Small intestine (tissue), 7 donors: Measurements from ENCODE around the gene MAPK11. TPM values are rescaled to one million over a fixed set of nuclear protein-coding genes. Genes with fewer than 3 reads are reported as not detected.

Experiments used
- DNase-seq, 2 donors: peaks; one replicate each; pipeline versions ENCODE4 v3.0.0 to v3.0.0-alpha.2; 2013
- FAIRE-seq: peaks from 2 replicates; lab custom pipeline; 2012; peaks lifted over from hg19 to GRCh38; lab: Jason Lieb, UNC
- H3K27ac ChIP-seq, 3 donors: one replicate each; pipeline ENCODE4 v1.5.1; 2013; ENCODE audit warnings: low read length in 2 of 3, mild to moderate bottlenecking in 2 of 3, control low read depth in 1 of 3, inconsistent platforms in 1 of 3, low read depth in 1 of 3, moderate library complexity in 1 of 3
- H3K27me3 ChIP-seq, 3 donors: one replicate each; pipeline ENCODE4 v1.6.1; 2013; ENCODE audit warnings: low read length in 3 of 3, inconsistent platforms in 1 of 3; ENCODE audit not compliant: control insufficient read depth in 3 of 3, insufficient read depth in 3 of 3
- H3K36me3 ChIP-seq, 3 donors: one replicate each; pipeline ENCODE4 v1.6.1; 2013; ENCODE audit warnings: low read length in 3 of 3, inconsistent platforms in 1 of 3, low read depth in 1 of 3, mild to moderate bottlenecking in 1 of 3, moderate library complexity in 1 of 3; ENCODE audit not compliant: control insufficient read depth in 3 of 3, insufficient read depth in 2 of 3
- H3K4me1 ChIP-seq, 3 donors: one replicate each; pipeline ENCODE4 v1.6.1; 2013; ENCODE audit warnings: low read length in 2 of 3, inconsistent platforms in 1 of 3, low read depth in 1 of 3, mild to moderate bottlenecking in 1 of 3, moderate library complexity in 1 of 3; ENCODE audit not compliant: control insufficient read depth in 3 of 3, insufficient read depth in 2 of 3
- H3K4me3 ChIP-seq, 3 donors: one replicate each; pipeline ENCODE4 v1.5.1; 2013; ENCODE audit warnings: low read length in 3 of 3, control low read depth in 1 of 3, inconsistent platforms in 1 of 3, low read depth in 1 of 3, mild to moderate bottlenecking in 1 of 3, moderate library complexity in 1 of 3
- H3K9me3 ChIP-seq, 2 donors: one replicate each; pipeline ENCODE4 v1.6.1; 2013; ENCODE audit warnings: low read depth in 1 of 2, low read length in 1 of 2; ENCODE audit not compliant: control insufficient read depth in 2 of 2, insufficient read depth in 1 of 2
- WGBS, 3 donors: extraction: QIAGEN DNeasy Blood & Tissue Kit; methylation state at CpG; one replicate each; pipeline ENCODE4 v1.1.7; 2013; 5-methylcytosine and 5-hydroxymethylcytosine counted together
- polyA plus RNA-seq, 4 donors: library from polyadenylated mRNA; stranded (reverse) in 3 of 4; unstranded in 1 of 4; fragments of 200-250 nt in 3 of 4; fragments of 120-200 nt in 1 of 4; gene quantifications; one replicate each; pipeline versions ENCODE4 v1.2.1 to v1.2.3, GENCODE V29; 2013
- donor health status: healthy with polysubstance abuse.
- donor health status: control.
- donor health status: control.
- donor health status: Bipolar disorder and iron deficiency.
- donor health status: healthy.

The MAPK11 gene
- polyA plus RNA-seq, 4 donors: 2.2 to 7.9 (median 2.4) TPM; not detected in 1

DNA sequence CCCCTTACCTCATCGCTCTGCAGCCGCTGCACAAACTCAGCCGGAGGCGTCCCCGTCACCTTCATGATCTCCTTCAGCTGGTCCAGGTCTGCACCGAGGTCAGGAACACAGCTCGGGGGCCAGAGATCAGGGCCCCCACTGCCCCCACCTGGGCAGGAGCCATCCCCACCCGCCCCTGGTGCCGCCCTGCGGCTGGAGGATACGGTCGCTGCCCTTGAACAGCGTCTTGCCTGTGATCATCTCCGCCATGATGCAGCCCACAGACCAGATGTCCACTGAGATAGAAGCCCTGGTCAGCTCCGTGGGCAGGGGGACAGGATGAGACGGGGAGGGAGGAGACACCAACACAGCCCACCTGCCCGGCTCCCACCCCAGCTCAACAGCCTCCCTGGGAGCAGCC is 14.6 kb downstream of the MAPK11 start:
- DNase-seq (no peak), FAIRE-seq (no peak)
- Histone ChIP-seq H3K27me3 (peaks cover 0 to 7% (median 2%) of the 10 kb centered on the region in 3 donors), H3K9me3 (no peaks in the 10 kb centered on the region), H3K4me3 (no peak overlapping the region), H3K4me1 (peaks cover 0 to 3% (median 0%) of the 10 kb centered on the region in 3 donors), H3K27ac (no peak overlapping the region), H3K36me3 (peaks cover 0 to 5% (median 0%) of the 10 kb centered on the region in 3 donors)
- WGBS, 3 donors: 83 to 91% (median 88%) methylated on average over 14 to 17 of the region's 17 CpGs

DNA sequence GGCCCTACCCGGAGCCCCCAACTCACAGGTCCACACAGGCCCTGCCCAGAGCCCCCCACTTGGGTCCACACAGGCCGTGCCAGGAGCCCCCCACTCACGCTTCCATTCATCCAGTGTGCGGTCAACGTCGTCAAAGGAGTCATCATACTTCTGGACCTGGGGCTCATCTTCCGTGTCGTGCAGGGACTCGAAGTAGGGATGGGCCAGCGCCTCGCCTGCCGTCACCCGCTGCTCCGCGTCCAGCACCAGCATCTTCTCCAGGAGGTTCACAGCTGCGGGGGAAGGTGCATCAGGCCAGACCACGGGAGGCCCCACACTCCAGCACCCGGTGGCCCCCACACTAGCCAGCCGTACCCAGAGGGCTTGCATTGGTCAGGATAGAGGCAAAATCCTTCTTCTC is 15.1 kb downstream of the MAPK11 start:
- H3K4me3 ChIP-seq: no peak overlapping the region
- DNase-seq (no peak), FAIRE-seq (no peak)
- peaks cover 0 to 6% (median 0%) of the 10 kb centered on the region in 3 donors for H3K36me3 ChIP-seq
- no peak overlapping the region for H3K27ac ChIP-seq
- H3K27me3 ChIP-seq: peaks cover 0 to 2% (median 0%) of the 10 kb centered on the region in 3 donors
- H3K4me1 ChIP-seq: peaks cover 4 to 8% (median 4%) of the 10 kb centered on the region in 3 donors
- 80 to 87% (median 86%) methylated on average over 19 of the region's 19 CpGs for WGBS, 3 donors
- no peaks in the 10 kb centered on the region for H3K9me3 ChIP-seq

DNA sequence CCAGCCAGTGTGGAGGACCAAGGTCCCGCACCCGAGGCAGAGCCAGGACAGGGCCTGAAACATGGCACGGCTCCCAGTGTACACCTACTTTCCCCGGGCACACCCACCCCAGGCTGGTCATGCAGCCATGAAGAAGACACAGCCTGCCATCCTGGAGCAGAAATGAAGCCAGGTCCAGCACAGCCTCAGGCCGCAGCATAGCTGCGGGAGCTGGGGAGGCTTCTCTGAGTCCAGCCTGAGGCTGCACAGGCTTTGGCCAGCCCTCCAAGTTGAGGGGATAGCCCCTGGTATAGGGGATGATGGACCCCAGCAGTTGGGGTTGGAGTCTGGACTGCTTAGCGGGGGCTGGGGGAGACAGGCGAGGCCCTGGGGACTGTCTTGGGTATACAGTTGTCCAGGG is 16.2 kb downstream of the MAPK11 start:
- H3K9me3 ChIP-seq: no peaks in the 10 kb centered on the region
- WGBS, 3 donors: 38 to 75% (median 57%) methylated on average over 8 of the region's 8 CpGs
- no peak for DNase-seq
- peaks cover 5 to 17% (median 7%) of the 10 kb centered on the region in 3 donors for H3K4me1 ChIP-seq
- peaks cover 0 to 15% (median 0%) of the 10 kb centered on the region in 3 donors for H3K36me3 ChIP-seq
- H3K27ac ChIP-seq: no peak overlapping the region
- no peak overlapping the region for H3K4me3 ChIP-seq
- no peak for FAIRE-seq
- no peaks in the 10 kb centered on the region for H3K27me3 ChIP-seq

DNA sequence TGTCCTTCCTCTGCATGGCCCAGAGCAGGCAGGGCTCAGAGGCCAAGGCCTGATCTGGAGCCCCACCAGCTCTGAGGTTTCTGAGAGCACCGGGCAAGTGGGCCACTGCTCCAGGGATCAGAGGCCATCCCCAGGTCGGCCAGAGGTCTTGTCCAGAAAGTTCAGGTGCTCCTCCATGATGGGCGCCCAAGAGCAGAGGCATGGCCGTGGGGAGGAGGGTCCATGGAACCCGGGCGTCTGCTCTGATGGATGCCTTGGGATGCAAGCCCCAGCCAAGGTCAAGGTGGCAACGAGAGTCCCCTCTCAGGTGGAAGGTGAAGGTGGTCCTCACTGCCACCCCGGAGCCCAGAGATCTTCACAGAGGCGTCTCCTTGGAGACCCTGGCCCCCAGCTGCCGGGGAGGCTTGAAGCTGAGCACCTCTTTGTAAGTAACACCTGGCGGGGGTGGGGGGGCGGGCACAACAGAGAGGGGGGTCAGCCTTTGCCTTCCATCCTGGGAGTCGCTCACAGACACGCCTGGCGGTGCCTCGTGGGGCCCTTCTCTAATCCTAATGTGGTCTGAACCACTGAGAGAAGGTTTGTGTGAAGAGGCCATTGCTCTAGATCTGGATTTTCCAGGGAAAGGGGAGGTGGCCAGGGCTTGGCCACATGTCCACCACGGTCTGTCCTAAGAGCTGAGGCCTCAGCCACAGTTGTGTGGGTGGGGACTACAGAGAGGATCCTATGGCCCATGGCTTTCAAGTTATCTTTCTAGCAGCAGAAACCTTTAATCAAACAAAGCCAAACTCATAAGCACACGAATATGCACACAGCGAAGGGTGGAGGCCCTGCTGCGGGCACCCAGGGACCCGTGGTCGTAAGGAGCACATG is 16.9 kb downstream of the MAPK11 start:
- Histone ChIP-seq H3K4me3 (no peak overlapping the region), H3K9me3 (no peaks in the 10 kb centered on the region), H3K36me3 (peaks cover 0 to 22% (median 0%) of the 10 kb centered on the region in 3 donors), H3K4me1 (peaks cover 5 to 17% (median 7%) of the 10 kb centered on the region in 3 donors), H3K27ac (no peak overlapping the region), H3K27me3 (no peaks in the 10 kb centered on the region)
- 70 to 80% (median 72%) methylated on average over 22 of the region's 22 CpGs for WGBS, 3 donors
- DNase-seq (no peak), FAIRE-seq (no peak)

DNA sequence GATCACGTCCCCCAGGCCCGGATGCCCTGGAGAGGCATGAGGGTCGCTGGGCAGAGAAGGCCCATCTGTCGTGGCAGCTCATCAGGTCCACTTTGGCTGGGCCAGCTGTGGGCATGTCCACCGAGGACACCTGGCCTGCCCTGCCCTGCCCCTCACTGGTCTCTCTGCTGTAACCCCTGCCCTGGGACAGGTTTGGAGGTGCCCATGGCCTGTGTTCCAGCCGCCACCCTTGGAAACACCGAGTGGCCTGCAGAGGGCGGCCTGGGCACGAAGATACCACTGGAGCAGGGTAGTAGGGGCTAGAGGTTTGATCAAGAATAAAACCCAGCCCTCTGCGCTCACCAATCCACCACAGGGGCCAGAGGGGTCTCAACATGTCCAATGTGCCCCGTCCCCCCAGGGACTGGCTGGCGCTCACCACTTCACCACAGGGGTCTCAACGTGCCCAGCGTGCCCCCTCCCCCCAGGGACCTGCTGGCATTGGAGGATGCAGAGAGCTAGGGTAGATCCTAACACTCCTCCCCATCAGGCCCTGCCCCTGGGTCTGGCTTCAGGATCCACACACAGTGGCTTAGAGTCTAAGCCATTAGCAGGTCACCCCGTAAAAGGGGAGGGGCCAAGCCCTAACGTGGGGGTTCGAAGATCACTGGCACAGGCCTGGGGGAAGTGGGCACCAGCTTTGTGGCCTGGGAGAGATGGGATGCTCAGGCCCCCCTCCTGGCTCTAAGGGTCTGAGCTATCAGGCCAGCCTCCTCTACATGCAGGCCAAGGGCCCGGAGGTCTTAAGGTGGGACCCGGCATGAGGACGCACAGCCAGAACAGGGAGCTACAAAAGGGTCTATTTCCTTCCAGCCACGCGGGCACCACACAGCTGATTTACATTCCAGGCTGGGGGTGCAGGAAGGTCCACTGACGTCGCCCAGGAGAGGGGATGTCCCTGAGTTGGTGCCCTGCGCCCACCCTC is 17.8 kb downstream of the MAPK11 start:
- H3K27ac ChIP-seq: no peak overlapping the region
- peaks cover 0 to 31% (median 0%) of the 10 kb centered on the region in 3 donors for H3K36me3 ChIP-seq
- peaks cover 5 to 19% (median 9%) of the 10 kb centered on the region in 3 donors for H3K4me1 ChIP-seq
- 41 to 49% (median 44%) methylated on average over 25 of the region's 25 CpGs for WGBS, 3 donors
- FAIRE-seq: no peak
- no peaks in the 10 kb centered on the region for H3K27me3 ChIP-seq
- peak; percentile 72 to 78 for DNase-seq
- H3K9me3 ChIP-seq: no peaks in the 10 kb centered on the region
- no peak overlapping the region for H3K4me3 ChIP-seq

DNA sequence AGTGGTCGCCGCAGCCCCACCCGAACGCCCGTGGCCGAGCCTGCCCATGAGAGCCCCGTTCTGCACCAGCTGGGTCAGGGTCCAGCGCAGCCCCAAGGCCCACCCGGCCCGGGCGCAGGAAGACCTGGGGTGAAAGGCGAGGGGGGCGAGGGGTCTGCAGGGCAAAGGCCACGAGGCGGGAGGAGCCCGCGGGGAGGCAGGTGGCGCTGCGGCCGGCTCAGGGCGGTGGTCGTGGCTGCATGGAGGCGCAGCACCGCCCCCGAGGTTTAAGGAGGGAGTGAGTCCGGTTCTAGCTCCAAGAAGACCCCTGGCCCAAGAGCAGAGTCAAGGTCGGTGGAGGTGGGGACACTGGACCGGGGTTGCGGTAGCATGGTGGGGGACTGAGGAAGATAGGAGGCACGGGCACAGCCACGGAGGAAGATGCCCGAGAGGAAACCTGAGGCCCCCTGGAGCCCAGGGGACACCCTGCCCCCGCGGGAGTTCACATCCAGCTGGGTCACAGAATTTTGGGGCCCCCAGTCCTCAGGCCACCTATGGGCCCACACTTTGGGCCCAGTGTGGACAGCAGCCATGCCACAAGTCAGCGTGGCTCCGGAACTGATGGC is 18.6 kb downstream of the MAPK11 start:
- peak overlapping the region in 2 of 3 donors; percentile 60 to 83 for H3K4me3 ChIP-seq
- H3K36me3 ChIP-seq: peaks cover 0 to 39% (median 0%) of the 10 kb centered on the region in 3 donors
- peak overlapping the region in 2 of 3 donors; percentile 11 to 29 for H3K27ac ChIP-seq
- DNase-seq (no peak), FAIRE-seq (no peak)
- WGBS, 3 donors: 6 to 12% (median 10%) methylated on average over 29 to 36 of the region's 36 CpGs
- H3K27me3 ChIP-seq: no peaks in the 10 kb centered on the region
- peaks cover 5 to 19% (median 9%) of the 10 kb centered on the region in 3 donors for H3K4me1 ChIP-seq
- H3K9me3 ChIP-seq: no peaks in the 10 kb centered on the region

DNA sequence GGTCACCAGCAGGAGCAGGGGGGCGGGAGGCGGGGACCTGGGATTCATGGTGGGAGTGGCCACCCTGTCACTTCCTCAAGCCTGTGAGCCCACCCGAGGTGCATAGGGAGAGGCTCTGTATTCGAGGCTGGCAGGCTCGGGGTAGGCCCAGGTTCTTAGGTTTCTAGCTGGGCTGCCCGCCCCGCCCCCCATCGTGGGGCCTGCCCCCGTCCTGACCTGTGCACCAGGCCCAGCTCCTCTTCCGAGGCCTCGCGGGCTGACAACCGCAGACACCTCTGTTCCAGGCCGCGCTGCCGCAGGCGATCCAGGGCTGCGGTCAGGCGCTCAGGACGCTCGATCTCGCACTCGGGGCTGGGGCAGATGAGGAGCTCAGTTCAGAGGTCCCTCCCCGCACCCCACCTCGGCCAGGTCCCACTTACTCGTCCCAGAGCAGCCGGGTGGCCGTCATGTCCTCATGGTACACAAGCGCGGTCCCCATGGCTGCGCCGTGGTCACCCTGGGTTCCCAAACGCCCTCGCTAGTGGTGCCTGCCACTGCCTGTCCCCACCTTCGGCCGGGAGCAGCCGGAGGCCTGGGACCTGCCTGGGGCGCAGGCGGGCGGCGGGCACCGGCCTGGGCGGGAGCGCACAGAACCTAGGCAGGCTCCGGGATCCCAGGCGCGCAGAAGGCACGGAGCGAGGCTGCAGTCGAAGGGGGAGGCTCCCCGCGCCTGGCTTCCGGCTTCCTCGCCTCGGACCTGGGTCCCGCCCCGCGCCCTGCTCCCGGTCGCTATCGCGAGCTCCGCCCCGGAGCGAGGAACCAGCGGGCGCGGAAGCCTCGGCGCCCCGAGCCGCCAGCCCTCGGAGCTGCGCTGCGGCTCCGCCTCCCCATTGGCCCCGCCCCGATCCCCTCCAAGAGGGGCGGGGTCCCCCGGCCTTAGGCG is 19.4 kb downstream of the MAPK11 start, which contains the start of gene HDAC10:
Gene HDAC10, minus strand, starts transcription at position 711 of the 922 bp plus-strand sequence. Its CDS starts 233 bp downstream, at position 478.
- H3K4me3 ChIP-seq: peak within 1 kb of the TSS; percentile 60 to 83 (median 81)
- WGBS, 3 donors: 0 to 1% (median 1%) methylated on average over 40 to 81 of the region's 81 CpGs
- H3K9me3 ChIP-seq: no peaks in the 10 kb centered on the region
- H3K36me3 ChIP-seq: peaks cover 0 to 42% (median 0%) of the 10 kb centered on the region in 3 donors
- H3K4me1 ChIP-seq: peaks cover 8 to 24% (median 12%) of the 10 kb centered on the region in 3 donors
- no peaks in the 10 kb centered on the region for H3K27me3 ChIP-seq
- peak; percentile 85 to 92 for DNase-seq
- H3K27ac ChIP-seq: peak within 1 kb of the TSS; percentile 11 to 63 (median 12)
- no peak for FAIRE-seq
